ENCODE data around the gene PTTG1IP2.

The PTTG1IP2 gene

DNA sequence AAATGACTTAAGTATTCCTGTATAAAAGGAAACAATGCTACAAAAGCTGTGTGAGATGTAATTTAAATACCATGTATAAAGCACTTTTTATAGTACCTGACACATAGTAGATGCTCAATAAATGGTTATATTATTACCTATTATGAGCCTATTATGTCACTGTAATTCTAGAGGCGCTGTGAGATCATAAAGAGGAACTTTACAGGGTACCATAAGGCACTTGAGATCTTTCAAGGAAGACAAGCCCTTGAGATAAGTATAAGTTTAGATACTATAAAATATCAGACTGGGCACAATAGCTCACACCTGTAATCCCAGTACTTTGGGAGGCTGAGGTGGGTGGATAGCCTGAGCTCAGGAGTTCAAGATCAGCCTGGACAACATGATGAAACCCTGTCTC, 38.3 kb downstream of the PTTG1IP2 start:
- no peak overlapping the region for H3K4me3 ChIP-seq
- H3K27ac ChIP-seq, result no peak overlapping the region
- H3K9me3 ChIP-seq, result no peaks in the 10 kb centered on the region
- no peaks in the 10 kb centered on the region for H3K27me3 ChIP-seq
- H4K20me1 ChIP-seq, result no peaks in the 10 kb centered on the region
- H3K4me2 ChIP-seq, result no peak overlapping the region
- H3K9ac ChIP-seq, result no peak overlapping the region
- H3K4me1 ChIP-seq, result no peaks in the 10 kb centered on the region
- TF ChIP-seq Cebpa-rat (IDR thresholded peaks at IDR 0.05), result no peak
- H3K36me3 ChIP-seq, result no peaks in the 10 kb centered on the region

DNA sequence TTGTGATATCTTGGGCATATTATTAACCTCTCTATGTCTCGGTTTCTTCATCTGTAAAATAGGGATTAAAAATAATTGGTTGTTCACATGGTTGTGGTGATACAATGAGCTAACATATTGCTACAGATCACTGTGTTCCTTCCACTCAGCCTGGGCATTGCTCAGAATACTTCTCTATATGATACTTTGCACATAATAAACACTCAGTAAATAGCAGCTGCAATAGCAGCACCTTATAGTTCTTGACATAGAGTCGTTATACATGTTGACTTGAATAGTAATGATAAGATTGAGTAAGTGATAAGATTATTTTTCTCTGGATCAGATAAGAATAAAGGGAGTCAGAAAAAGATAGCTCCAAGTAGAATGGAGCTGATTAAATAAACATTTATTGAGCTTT, 42.3 kb downstream of the PTTG1IP2 start:
- no peaks in the 10 kb centered on the region for H3K4me1 ChIP-seq
- H3K4me2 ChIP-seq, result no peak overlapping the region
- H3K27me3 ChIP-seq, result no peaks in the 10 kb centered on the region
- H4K20me1 ChIP-seq, result no peaks in the 10 kb centered on the region
- H3K36me3 ChIP-seq, result no peaks in the 10 kb centered on the region
- H3K4me3 ChIP-seq, result no peak overlapping the region
- H3K9me3 ChIP-seq, result no peaks in the 10 kb centered on the region
- no peak overlapping the region for H3K9ac ChIP-seq
- TF ChIP-seq Cebpa-rat (IDR thresholded peaks at IDR 0.05), result no peak
- H3K27ac ChIP-seq, result no peak overlapping the region

DNA sequence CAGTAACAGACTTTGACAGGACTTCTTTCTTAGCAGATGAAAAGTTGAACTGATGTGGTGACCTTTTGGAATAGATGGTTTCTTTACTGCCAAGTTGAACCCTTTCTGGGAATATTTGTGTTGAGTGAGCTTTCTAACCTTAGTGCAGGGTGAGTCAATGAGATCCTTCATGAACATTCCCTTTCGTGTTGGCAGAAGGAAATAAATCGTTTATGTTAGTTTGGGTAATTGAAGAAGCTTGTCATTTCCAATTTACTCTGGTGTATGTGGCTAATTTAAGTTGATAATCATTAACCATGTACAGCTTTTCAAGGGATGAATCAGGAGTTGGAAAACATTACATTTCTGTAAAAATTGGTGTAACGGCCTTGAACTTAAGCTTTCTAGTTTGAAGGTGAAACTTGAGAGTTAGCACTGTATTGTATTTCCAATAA, 43.4 kb downstream of the PTTG1IP2 start:
- no peaks in the 10 kb centered on the region for H3K36me3 ChIP-seq
- H3K9me3 ChIP-seq, result no peaks in the 10 kb centered on the region
- H3K27ac ChIP-seq, result no peak overlapping the region
- H3K4me3 ChIP-seq, result no peak overlapping the region
- TF ChIP-seq Cebpa-rat (IDR thresholded peaks at IDR 0.05), result no peak
- H3K9ac ChIP-seq, result no peak overlapping the region
- H3K4me2 ChIP-seq, result no peak overlapping the region
- no peaks in the 10 kb centered on the region for H4K20me1 ChIP-seq
- no peaks in the 10 kb centered on the region for H3K4me1 ChIP-seq
- no peaks in the 10 kb centered on the region for H3K27me3 ChIP-seq

DNA sequence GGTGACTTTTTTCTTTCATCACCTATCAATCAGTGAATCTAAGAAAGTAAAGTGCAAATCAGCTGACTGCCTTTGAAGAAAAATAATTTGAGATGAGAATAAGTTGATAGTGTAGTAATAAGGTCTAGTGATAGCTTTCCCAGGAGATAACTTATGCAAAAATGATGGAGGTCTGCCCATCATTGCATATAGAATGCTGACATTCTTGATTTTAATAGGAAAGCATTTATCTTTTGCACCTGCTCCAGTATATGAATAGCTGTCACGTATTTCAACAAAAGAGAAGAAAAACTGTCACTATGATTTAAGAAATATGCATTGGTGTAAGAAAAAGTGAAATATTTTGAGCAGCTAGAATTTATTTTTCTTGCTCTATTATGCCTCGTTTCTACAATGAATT, 46.8 kb downstream of the PTTG1IP2 start:
- no peaks in the 10 kb centered on the region for H4K20me1 ChIP-seq
- no peaks in the 10 kb centered on the region for H3K4me1 ChIP-seq
- no peak overlapping the region for H3K27ac ChIP-seq
- no peak overlapping the region for H3K4me3 ChIP-seq
- no peaks in the 10 kb centered on the region for H3K27me3 ChIP-seq
- no peak overlapping the region for H3K9ac ChIP-seq
- TF ChIP-seq Cebpa-rat (IDR thresholded peaks at IDR 0.05), result no peak
- no peak overlapping the region for H3K4me2 ChIP-seq
- no peaks in the 10 kb centered on the region for H3K36me3 ChIP-seq
- H3K9me3 ChIP-seq, result no peaks in the 10 kb centered on the region

DNA sequence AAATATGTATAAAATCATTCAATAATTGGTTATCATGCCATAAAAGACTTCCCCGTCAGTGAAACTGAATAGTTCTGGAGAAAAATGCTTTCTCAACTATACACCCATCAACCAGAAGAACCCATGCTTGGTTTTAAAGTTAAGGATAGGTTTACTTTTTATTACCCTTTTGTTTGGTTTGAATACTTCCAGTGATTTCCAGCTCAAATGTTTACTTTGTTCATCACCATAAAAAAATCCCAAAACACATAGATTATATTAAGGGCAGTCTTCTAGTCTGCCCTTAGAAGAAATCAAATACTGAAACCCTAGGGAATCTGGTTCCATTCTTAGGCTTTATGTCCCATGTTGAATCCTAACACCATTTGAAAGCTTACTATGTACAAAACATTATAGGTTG, 49.2 kb downstream of the PTTG1IP2 start:
- H3K27me3 ChIP-seq, result no peaks in the 10 kb centered on the region
- no peak overlapping the region for H3K4me3 ChIP-seq
- H3K9ac ChIP-seq, result no peak overlapping the region
- H3K4me2 ChIP-seq, result no peak overlapping the region
- H3K9me3 ChIP-seq, result no peaks in the 10 kb centered on the region
- H3K27ac ChIP-seq, result no peak overlapping the region
- H4K20me1 ChIP-seq, result no peaks in the 10 kb centered on the region
- H3K36me3 ChIP-seq, result no peaks in the 10 kb centered on the region
- TF ChIP-seq Cebpa-rat (IDR thresholded peaks at IDR 0.05), result no peak
- no peaks in the 10 kb centered on the region for H3K4me1 ChIP-seq

DNA sequence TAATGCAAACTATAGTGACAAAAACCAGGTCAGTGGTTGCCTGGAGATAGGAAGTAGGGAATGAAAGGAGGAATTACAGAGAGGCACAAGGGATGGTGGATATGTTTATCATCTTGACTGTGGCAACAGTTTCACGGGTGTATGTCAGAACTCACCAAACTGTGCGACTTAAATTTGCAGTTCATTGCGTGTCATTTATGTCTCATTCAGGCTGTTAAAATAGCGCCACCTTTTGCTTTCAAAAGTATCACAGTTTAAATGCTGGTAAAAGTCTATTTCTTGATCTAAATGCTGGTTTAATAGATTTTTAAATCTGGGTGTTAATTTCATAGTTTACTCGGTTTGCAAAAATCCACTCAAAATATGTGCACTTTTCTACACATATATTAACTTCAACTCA, 51.0 kb downstream of the PTTG1IP2 start:
- no peaks in the 10 kb centered on the region for H3K4me1 ChIP-seq
- H3K36me3 ChIP-seq, result no peaks in the 10 kb centered on the region
- H3K9me3 ChIP-seq, result no peaks in the 10 kb centered on the region
- no peak overlapping the region for H3K27ac ChIP-seq
- H3K27me3 ChIP-seq, result no peaks in the 10 kb centered on the region
- no peaks in the 10 kb centered on the region for H4K20me1 ChIP-seq
- no peak overlapping the region for H3K9ac ChIP-seq
- no peak overlapping the region for H3K4me2 ChIP-seq
- TF ChIP-seq Cebpa-rat (IDR thresholded peaks at IDR 0.05), result no peak
- H3K4me3 ChIP-seq, result no peak overlapping the region

DNA sequence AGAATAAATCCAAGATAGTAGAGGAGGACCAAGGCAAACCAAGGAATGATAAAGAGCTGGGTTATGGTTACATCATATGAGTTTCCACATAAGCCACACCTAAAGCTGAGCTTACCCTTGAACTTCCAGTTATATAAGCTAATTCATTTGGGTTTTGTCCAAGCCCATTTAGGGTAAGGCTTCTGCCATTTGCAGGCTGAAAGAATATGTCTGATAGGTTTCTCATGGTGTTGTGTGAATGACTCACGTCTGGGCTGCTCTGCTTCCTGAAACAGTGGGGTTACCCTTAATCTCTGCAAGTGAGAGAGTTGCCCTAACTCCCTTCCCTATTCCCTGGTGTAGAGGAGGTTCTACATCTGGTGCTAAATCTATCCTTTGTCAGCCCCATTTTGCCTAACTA, 60.8 kb downstream of the PTTG1IP2 start:
- Histone ChIP-seq H3K36me3 (no peaks in the 10 kb centered on the region), H3K27ac (no peak overlapping the region), H3K4me3 (no peak overlapping the region), H3K9me3 (no peaks in the 10 kb centered on the region), H3K9ac (no peak overlapping the region), H3K4me2 (no peak overlapping the region), H3K27me3 (no peaks in the 10 kb centered on the region), H3K4me1 (no peaks in the 10 kb centered on the region), H4K20me1 (no peaks in the 10 kb centered on the region)
- TF ChIP-seq Cebpa-rat (IDR thresholded peaks at IDR 0.05), result no peak

DNA sequence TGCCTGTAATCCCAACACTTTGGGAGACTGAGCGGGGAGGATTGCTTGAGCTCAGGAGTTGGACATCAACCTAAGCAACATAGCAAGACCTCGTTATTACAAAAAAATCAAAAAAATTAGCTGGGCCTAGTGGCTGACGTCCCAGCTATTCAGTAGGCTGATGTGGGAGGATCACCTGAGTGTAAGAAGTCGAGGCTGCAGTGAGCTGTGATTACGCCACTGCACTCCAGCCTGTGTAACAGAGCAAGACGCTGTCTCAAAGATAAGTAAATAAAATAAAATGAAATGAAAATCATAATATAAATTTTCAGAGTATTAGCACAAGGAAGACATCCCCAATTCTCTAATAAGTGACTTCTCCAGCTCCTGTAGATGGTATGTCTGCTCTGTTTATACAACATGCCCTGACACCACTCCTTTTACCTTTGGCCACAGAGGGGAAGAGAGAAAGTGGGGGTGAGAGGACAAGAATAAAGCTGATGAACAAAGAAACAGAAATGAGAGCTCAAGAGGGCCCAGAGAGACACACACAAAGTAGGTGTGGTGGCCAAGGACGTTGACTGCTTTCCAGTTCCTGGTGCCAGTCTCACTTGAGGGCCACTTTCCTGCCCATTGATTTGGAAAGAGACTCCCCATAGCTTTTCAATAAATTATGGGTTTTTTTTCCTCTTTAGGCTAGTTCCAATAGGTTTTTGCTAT, 62.9 kb downstream of the PTTG1IP2 start:
- Histone ChIP-seq H3K4me3 (no peak overlapping the region), H3K36me3 (no peaks in the 10 kb centered on the region), H3K9ac (no peak overlapping the region), H3K4me1 (no peaks in the 10 kb centered on the region), H3K27ac (no peak overlapping the region), H4K20me1 (no peaks in the 10 kb centered on the region), H3K27me3 (no peaks in the 10 kb centered on the region), H3K4me2 (no peak overlapping the region), H3K9me3 (no peaks in the 10 kb centered on the region)
- TF ChIP-seq Cebpa-rat (IDR thresholded peaks at IDR 0.05), result no peak

DNA sequence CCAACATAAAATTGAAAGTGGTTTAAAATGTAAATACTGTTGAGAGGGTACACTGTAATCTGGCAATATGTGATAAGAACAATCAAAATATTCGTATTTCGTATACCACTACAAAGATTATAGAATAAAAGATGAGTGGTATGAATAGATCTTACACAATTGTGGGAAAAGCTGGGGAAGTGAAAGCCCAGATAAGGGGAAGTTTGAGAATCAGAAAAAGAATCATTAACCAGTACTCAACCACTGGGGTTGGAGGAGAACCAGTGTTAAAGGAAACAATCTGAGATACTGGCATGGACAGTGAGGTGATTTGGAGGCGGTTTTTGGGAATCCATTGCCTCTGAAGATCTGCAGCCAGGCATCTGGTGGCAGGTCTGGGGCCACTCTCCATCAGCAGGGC, 67.0 kb downstream of the PTTG1IP2 start:
- no peaks in the 10 kb centered on the region for H3K27me3 ChIP-seq
- H3K4me2 ChIP-seq, result no peak overlapping the region
- TF ChIP-seq Cebpa-rat (IDR thresholded peaks at IDR 0.05), result no peak
- no peaks in the 10 kb centered on the region for H4K20me1 ChIP-seq
- H3K4me1 ChIP-seq, result no peaks in the 10 kb centered on the region
- no peak overlapping the region for H3K4me3 ChIP-seq
- no peaks in the 10 kb centered on the region for H3K9me3 ChIP-seq
- no peak overlapping the region for H3K27ac ChIP-seq
- H3K36me3 ChIP-seq, result no peaks in the 10 kb centered on the region
- H3K9ac ChIP-seq, result no peak overlapping the region

DNA sequence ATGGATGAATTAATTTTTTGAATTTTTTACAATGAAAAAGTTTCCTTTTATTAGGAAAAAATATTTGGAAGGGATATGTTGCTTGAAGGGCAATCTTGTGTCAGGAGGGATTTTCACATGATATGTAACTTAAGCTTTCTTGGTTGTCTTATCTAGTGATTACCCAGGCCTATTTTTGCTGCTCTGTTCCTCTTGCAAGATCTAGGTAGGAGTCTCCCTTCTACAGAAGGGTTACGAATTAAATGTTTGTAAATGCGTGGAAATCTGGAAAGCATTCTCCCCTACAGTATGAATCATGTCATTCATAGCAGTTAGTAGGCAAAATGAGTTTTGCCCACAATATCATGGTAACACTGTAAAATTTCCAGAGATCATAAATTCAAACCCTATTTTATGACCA, 69.0 kb downstream of the PTTG1IP2 start:
- no peaks in the 10 kb centered on the region for H3K36me3 ChIP-seq
- no peak overlapping the region for H3K4me3 ChIP-seq
- H3K4me1 ChIP-seq, result no peaks in the 10 kb centered on the region
- H3K27me3 ChIP-seq, result no peaks in the 10 kb centered on the region
- H4K20me1 ChIP-seq, result no peaks in the 10 kb centered on the region
- H3K9ac ChIP-seq, result no peak overlapping the region
- no peak for TF ChIP-seq Cebpa-rat (IDR thresholded peaks at IDR 0.05)
- no peak overlapping the region for H3K4me2 ChIP-seq
- H3K27ac ChIP-seq, result no peak overlapping the region
- no peaks in the 10 kb centered on the region for H3K9me3 ChIP-seq

DNA sequence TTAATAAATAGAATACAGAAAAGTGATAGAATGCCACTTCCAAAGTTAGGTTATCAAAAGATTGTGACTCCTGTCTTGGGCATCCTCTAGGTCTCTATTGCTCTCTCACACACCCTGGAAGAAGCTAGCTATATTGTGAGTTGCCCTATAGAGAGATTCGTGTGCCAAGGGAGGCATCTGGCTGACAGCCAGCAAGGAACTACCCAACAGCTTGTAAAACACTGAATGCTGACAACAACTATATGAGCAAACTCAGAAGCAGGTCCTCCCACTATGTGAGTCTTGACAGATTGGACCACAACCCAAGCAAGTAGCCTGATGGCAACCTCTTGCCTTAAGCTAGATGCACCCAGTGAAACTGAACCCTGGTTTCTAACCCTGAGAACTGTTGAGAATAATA, 71.0 kb downstream of the PTTG1IP2 start:
- no peaks in the 10 kb centered on the region for H3K4me1 ChIP-seq
- H3K36me3 ChIP-seq, result no peaks in the 10 kb centered on the region
- TF ChIP-seq Cebpa-rat (IDR thresholded peaks at IDR 0.05), result no peak
- H3K27me3 ChIP-seq, result no peaks in the 10 kb centered on the region
- H3K4me3 ChIP-seq, result no peak overlapping the region
- H3K9me3 ChIP-seq, result no peaks in the 10 kb centered on the region
- H3K4me2 ChIP-seq, result no peak overlapping the region
- no peak overlapping the region for H3K9ac ChIP-seq
- no peak overlapping the region for H3K27ac ChIP-seq
- H4K20me1 ChIP-seq, result no peaks in the 10 kb centered on the region
